GM12891 (cell line): ENCODE data around the gene ID2.

Experiments used
- PAX5 ChIP-seq: IDR thresholded peaks from 2 replicates; pipeline ENCODE4 v1.6.1; 2011; ENCODE audit warnings: low read length, moderate library complexity, mild to moderate bottlenecking; ENCODE audit not compliant: insufficient read depth, severe bottlenecking
- POLR2A ChIP-seq: IDR thresholded peaks from 2 replicates; pipeline ENCODE4 v1.6.1; 2011; ENCODE audit warnings: low read depth, low read length, control low read depth
- POLR2AphosphoS5 ChIP-seq: IDR thresholded peaks from 2 replicates; pipeline ENCODE4 v1.6.1; 2011; ENCODE audit warnings: low read depth, low read length, control low read depth
- POU2F2 ChIP-seq: IDR thresholded peaks from 2 replicates; pipeline ENCODE4 v1.6.1; 2011; ENCODE audit warnings: low read depth, mild to moderate bottlenecking, control low read depth, low read length, moderate library complexity
- SPI1 ChIP-seq: IDR thresholded peaks from 2 replicates; pipeline ENCODE4 v1.6.1; 2011; ENCODE audit warnings: low read depth, low read length, control low read depth
- TAF1 ChIP-seq: IDR thresholded peaks from 2 replicates; pipeline ENCODE4 v1.6.1; 2011; ENCODE audit warnings: low read depth, low read length, control low read depth

DNA sequence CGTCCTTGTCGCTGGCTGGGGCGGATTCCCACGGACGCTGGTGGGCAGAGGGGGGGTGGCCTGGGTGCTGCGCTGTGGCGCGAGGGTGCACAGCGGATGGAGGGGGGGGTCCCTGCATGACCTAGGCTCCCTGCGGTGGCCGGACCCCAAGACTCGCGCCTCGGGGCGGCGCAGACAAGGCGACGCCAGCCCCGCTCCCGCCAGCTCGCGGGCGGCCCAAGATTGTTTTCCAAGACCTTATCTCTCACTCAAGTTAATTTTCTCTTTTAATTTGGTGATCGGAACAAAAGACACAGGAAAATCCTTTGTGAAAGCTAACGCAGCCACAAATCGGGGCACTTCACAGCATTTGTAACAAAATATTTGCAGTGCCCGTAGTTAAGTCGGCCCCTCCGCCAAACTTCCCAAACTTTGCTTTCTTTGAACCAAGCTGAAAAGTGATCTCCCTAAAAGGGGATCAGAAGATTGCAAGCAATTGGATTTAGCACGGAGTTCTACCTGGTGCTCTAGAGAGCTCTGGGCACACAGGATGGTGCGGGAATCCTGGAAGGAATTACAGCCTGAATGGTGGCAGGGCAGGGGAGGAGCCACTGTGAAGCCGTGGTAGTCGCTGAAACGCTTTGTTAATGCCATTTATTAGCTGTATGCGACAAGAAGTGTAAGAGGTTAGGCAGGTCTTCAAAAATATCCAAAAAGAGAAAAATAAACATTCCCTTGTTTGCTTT, 4.8 kb upstream of the ID2 start:
- TF ChIP-seq POLR2AphosphoS5 (no peak), POLR2A (no peak), TAF1 (no peak), POU2F2 (no peak), PAX5 (no peak), SPI1 (no peak)
